SK-N-MC (cell line): ENCODE measurements around the gene PML.
"Not testable (repeated sequence)": the region's sequence is repeated elsewhere in the genome, so short reads cannot be mapped to it uniquely, and the experiment has no call there.

Experiments used
- DNase-seq: peaks from one replicate; pipeline ENCODE4 v3.0.0-alpha.2; 2011; ENCODE audit warnings: low read depth, low spot score
- H3K27ac ChIP-seq: fragments of 200-600 bp; sonication (generic); 2 replicates; pipeline ENCODE4 v1.5.1; 2016; ENCODE audit warnings: mixed run types
- H3K36me3 ChIP-seq: fragments of 200-600 bp; sonication (generic); 2 replicates; pipeline ENCODE4 v1.6.1; 2017; ENCODE audit warnings: antibody characterized with exemption, low read length, mixed read lengths; ENCODE audit not compliant: insufficient read depth
- H3K4me3 ChIP-seq: fragments of 200-600 bp; sonication (generic); 2 replicates; pipeline ENCODE4 v1.5.1; 2016
- H3K9ac ChIP-seq: fragments of 200-600 bp; sonication (generic); 2 replicates; pipeline ENCODE4 v1.8.0; 2017; ENCODE audit warnings: mixed run types, mixed read lengths; ENCODE audit not compliant: insufficient read length
- H3K9me3 ChIP-seq: fragments of 200-600 bp; sonication (generic); 2 replicates; pipeline ENCODE4 v1.6.1; 2017; ENCODE audit warnings: low read depth, mild to moderate bottlenecking, antibody characterized with exemption, low read length, moderate library complexity, mixed read lengths
- EZH2 ChIP-seq: fragments of 200-600 bp; sonication (generic); IDR thresholded peaks from one replicate; pipeline ENCODE4 v1.6.1; 2017; ENCODE audit warnings: antibody characterized with exemption
- FOXP2 ChIP-seq: optimal IDR thresholded peaks from 2 replicates; pipeline ENCODE3; 2011; ENCODE audit warnings: mild to moderate bottlenecking, moderate library complexity; ENCODE audit not compliant: insufficient read depth; ENCODE audit errors: extremely low read length, control extremely low read depth
- POLR2AphosphoS5 ChIP-seq: IDR thresholded peaks from 2 replicates; pipeline ENCODE4 v1.6.1; 2012; ENCODE audit warnings: mild to moderate bottlenecking, low read depth, low read length, borderline replicate concordance

Gene PML

DNA sequence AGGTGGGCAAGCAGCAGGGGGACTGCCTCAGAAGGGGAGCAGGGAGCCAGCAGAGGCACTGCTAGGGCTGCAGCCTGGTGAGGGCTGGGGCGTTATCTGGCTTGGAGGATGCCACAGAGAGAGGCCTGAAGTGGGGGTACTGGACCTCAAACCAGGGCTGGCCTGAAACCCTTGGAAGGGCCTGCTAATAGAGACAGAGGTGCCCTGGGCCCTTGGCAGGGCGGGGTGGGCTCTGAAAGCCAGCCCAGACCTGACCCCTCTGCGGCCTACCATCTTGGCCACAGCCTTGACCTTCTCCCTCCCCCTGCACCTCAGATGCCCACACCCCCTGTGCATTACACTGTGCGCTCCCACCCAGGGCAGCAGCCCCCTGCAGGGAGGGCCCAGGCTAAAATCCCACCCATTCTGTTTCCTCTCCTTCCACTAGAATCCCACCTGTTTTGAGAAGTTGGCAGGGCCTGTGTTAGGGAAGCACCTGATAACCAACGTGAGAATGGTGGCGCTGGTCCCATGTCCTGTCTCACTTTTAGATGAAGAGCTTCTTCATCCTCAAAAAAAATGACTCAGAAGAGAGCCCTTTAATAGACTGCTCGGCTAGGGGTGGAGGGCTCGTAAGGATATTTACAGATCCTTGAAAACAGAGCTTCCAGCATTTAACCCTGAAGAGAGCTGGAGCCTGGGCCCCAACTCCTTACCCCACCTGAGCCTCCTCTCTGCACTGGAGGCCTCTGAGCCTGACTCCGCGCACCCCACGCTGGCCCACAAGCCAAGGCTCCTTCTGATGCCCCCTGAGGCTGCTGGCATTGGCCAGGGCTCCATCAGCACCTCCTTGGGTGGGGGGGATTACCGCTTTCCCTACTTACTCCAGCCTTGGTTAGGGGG, 38.4 kb upstream of the PML start:
- Histone ChIP-seq H3K9ac (no peak overlapping the region), H3K9me3 (no peaks in the 10 kb centered on the region), H3K36me3 (no peaks in the 10 kb centered on the region), H3K4me3 (no peak overlapping the region), H3K27ac (no peak overlapping the region)
- no peak for TF ChIP-seq FOXP2
- TF ChIP-seq EZH2: no peak
- no peak for TF ChIP-seq POLR2AphosphoS5
- no peak for DNase-seq

DNA sequence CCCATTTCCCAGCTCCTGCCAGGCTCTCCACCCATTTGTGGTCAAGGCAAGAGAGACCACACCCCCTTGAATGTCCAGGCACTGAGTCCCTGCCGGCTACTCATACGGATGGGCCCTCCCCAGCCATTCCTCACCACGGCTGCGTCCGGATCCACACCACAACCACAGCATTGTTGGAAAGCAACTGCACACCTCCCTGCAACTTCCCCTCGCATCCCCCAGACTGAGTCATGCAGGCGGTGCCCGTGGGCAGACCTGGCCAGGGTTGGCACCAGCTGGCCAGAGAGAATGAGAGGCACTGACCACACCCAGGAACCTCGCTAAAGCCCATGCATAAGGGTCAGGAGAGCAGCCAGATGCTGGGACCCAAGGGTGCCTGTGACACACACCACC, 37.8 kb upstream of the PML start:
- Histone ChIP-seq H3K27ac (no peak overlapping the region), H3K9me3 (no peaks in the 10 kb centered on the region), H3K36me3 (no peaks in the 10 kb centered on the region), H3K9ac (no peak overlapping the region), H3K4me3 (no peak overlapping the region)
- TF ChIP-seq FOXP2 (no peak), EZH2 (no peak), POLR2AphosphoS5 (no peak)
- no peak for DNase-seq

DNA sequence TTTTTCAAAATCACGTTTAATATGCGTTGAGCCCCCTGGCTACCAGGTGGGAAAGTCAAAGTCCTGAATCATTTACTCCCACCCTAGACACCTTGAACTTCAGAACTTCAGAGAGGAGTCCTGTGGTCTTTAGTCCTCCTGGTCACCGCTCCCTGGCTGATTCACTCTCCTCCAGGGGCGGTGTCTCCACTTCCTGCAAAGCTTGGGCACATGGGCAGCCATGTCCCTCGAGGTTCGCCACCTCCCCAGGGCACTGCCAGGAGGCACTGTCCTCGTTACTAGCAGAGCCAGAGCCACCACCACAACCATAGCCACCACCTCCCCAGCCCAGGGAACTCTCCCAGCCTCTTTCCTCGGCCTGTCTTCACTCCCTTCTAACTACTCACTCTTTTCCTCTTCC, 37.2 kb upstream of the PML start:
- H3K9ac ChIP-seq: no peak overlapping the region
- TF ChIP-seq EZH2 (no peak), POLR2AphosphoS5 (no peak), FOXP2 (no peak)
- no peaks in the 10 kb centered on the region for H3K9me3 ChIP-seq
- H3K4me3 ChIP-seq: no peak overlapping the region
- no peaks in the 10 kb centered on the region for H3K36me3 ChIP-seq
- H3K27ac ChIP-seq: no peak overlapping the region
- DNase-seq: no peak

DNA sequence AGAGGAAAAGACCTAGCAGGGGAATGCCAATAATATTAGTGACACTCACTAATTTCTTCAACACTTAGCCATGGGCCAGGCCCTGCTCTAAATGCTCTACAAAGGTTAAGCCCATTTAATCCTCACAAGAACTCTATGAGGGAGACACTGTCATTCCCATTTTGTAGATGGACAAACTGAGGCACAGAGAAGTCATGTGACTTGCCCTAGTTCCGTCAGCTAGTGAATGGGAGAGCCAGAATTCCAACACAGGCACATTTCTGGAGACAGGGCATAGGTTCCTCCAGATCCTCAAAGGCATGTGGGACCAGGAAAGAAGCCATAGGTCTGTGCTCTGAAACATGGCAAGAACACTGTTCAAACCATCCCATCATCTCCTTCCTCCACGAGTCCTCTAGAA, 36.7 kb upstream of the PML start:
- Histone ChIP-seq H3K9me3 (no peaks in the 10 kb centered on the region), H3K4me3 (no peak overlapping the region), H3K27ac (no peak overlapping the region), H3K9ac (no peak overlapping the region), H3K36me3 (no peaks in the 10 kb centered on the region)
- no peak for DNase-seq
- TF ChIP-seq FOXP2: no peak
- no peak for TF ChIP-seq POLR2AphosphoS5
- TF ChIP-seq EZH2: no peak

DNA sequence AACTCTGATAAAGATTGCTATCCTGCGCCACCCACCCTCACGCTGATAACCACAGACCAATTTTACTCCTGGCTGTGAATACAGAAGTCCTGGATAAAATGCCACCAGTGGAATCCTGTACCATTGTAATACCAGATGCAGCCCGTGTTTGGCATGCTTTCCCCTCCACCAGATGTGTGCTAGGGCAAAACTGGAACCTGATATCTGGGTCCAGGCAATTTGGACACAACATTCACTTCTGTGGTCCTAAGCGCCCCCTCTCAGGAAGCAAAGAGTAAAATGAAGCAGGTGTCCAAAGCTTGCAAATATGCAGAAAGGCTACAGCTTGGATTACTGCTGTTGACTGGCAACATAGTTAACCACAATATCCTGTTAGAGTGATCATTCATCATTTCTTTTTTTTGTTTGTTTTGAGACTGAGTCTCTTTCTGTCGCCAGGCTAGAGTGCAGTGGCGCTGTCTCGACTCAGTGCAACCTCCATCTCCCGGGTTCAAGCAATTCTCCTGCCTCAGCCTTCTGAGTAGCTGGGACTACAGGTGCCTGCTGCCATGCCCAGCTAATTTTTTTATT, 35.4 kb upstream of the PML start:
- Histone ChIP-seq H3K27ac (no peak overlapping the region), H3K9ac (no peak overlapping the region)
- DNase-seq: no peak

DNA sequence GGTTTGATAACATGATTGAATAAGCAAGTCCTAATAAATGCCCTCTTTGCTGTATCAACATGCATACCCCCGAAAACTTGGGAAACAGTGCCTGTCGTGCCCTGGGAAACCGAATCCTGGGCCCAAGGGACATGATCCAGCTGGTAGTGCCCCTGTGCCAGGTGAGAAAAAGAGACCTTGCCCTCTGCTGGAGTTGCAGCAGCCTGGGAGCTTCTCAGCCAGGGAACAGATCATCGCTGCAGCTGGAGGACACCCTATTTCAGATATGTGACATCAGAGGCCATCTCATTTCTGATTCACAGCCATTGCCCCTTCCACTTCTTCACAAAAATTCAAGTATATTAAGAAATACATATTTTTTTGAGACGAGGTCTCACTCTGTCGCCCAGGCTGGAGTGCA, 34.7 kb upstream of the PML start:
- H3K4me3 ChIP-seq: no peak overlapping the region
- no peak overlapping the region for H3K9ac ChIP-seq
- TF ChIP-seq EZH2 (no peak), POLR2AphosphoS5 (no peak), FOXP2 (no peak)
- DNase-seq: no peak
- H3K9me3 ChIP-seq: no peaks in the 10 kb centered on the region
- no peaks in the 10 kb centered on the region for H3K36me3 ChIP-seq
- H3K27ac ChIP-seq: no peak overlapping the region

More for the DNA sequence above, 35.4 kb upstream of the PML start:
- no peak overlapping the region; the same call in 1 of the 2 replicates for H3K4me3 ChIP-seq
- TF ChIP-seq POLR2AphosphoS5 (no peak), EZH2 (no peak), FOXP2 (no peak)
- H3K36me3 ChIP-seq: no peaks in the 10 kb centered on the region
- no peaks in the 10 kb centered on the region for H3K9me3 ChIP-seq

DNA sequence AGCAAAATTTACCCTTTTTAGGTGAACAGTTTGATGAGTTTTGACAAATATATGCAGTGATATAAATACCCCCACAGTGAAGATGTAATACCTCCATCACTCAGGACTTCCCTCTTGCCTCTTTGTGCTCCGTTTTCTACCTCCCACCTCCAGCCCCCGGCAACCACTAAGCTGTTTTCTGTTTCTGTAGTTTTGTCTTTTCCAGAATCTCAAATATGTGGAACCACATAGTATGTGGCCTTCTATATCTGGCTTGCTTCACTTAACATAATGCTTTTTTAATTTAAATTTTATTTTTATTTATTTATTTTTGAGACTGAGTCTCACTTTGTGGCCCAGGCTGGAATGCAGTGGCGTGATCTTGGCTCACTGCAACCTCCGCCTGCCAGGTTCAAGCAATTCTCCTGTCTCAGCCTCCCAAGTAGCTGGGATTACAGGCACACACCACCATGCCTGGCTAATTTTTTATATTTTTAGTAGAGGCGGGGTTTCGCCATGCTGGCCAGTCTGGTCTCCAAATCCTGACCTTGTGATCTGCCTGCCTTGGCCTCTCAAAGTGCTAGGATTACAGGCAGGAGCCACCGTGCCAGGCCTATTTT, 33.9 kb upstream of the PML start:
- not testable (repeated sequence) for H3K4me3 ChIP-seq, DNase-seq, H3K9ac ChIP-seq, H3K9me3 ChIP-seq, H3K36me3 ChIP-seq, H3K27ac ChIP-seq

DNA sequence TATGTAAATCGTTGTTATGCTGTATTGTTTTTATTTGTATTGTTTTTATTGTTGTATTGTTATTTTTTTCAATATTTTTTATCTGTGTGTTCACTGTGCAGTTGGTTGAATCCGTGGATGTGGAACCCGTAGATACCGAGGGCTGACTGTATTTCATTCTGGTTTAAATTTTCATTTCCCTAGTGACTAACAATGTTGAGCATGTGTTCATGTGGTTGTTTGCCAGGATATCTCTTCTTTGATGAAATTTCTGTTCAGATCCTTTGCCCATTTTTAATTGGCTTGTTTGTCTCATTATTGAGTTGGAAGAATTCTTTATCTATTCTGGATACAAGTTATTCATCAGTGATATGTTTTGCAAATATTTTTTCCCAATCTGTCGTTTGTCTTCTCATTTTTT, 32.1 kb upstream of the PML start:
- H3K27ac ChIP-seq: no peak overlapping the region
- peak overlapping the region; percentile 33 for H3K9ac ChIP-seq
- DNase-seq: no peak
- no peaks in the 10 kb centered on the region for H3K36me3 ChIP-seq
- H3K4me3 ChIP-seq: no peak overlapping the region
- no peaks in the 10 kb centered on the region for H3K9me3 ChIP-seq
- TF ChIP-seq POLR2AphosphoS5 (no peak), EZH2 (no peak)

DNA sequence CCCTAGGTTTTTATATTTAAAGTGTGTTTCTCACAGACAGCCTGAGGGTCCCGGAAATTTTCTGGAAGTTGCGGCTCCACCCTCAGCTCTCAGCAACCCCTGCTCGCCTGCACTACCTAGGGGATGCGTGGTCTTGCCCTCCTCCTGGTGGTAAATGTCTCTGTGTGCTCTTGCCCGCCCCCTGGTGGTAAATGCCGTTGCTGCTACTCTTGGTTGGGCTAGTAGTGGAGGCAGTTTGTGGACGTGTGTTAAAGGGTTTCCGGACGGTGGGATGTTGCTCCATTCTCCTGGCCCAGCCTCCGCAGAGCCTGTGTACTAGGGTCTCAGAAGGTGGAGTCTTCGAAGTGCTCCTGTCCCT, 29.8 kb upstream of the PML start:
- TF ChIP-seq FOXP2 (no peak), POLR2AphosphoS5 (no peak), EZH2 (no peak)
- Histone ChIP-seq H3K9ac (no peak overlapping the region), H3K36me3 (no peaks in the 10 kb centered on the region), H3K9me3 (no peaks in the 10 kb centered on the region), H3K27ac (no peak overlapping the region), H3K4me3 (peak overlapping the region; percentile 65)
- DNase-seq: no peak
